Muscle layer of duodenum (tissue), 2 donors: ENCODE measurements around the gene C14orf119.

ENCODE experiments used
- H3K27ac ChIP-seq: one replicate; pipeline ENCODE4 v1.7.0; 2013; ENCODE audit warnings: mild to moderate bottlenecking, low read length
- H3K27me3 ChIP-seq: one replicate; pipeline ENCODE4 v1.7.0; 2013; ENCODE audit warnings: low read depth, mild to moderate bottlenecking, control low read depth, low read length
- H3K36me3 ChIP-seq, 2 donors: one replicate each; pipeline ENCODE4 v1.7.0; 2013; ENCODE audit warnings: low read length in 2 of 2, control low read depth in 1 of 2, mild to moderate bottlenecking in 1 of 2; ENCODE audit not compliant: insufficient read depth in 2 of 2, control insufficient read depth in 1 of 2
- H3K4me1 ChIP-seq, 2 donors: one replicate each; pipeline ENCODE4 v1.7.0; 2013; ENCODE audit warnings: low read length in 2 of 2, mild to moderate bottlenecking in 2 of 2, control low read depth in 1 of 2, moderate library complexity in 1 of 2; ENCODE audit not compliant: insufficient read depth in 2 of 2, control insufficient read depth in 1 of 2
- H3K4me3 ChIP-seq, 2 donors: one replicate each; pipeline ENCODE4 v1.7.0; 2013; ENCODE audit warnings: low read length in 2 of 2, low read depth in 1 of 2, mild to moderate bottlenecking in 1 of 2
- H3K9me3 ChIP-seq, 2 donors: one replicate each; pipeline ENCODE4 v1.7.0; 2013; ENCODE audit warnings: low read length in 2 of 2, control low read depth in 1 of 2, mild to moderate bottlenecking in 1 of 2; ENCODE audit not compliant: control insufficient read depth in 1 of 2
- donor health status: healthy.

C14orf119 gene

DNA sequence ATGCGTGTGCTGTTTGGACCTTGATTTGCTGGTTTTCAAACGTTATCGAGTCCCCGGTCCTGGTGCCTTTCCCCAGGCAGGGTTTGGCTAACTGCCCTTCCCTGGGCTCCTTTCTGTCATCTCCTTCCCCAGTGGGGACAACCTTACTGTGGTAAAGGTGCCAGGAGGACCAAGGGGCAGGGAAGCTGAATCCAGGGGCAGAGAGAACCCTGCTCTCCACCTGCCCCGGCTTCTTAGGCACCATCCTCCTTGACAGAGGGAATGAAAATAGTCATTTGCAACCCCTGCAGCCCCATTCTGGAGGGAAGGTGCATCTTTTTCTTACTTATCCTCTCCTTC, 18.8 kb downstream of the C14orf119 start:
- Histone ChIP-seq H3K9me3 (no peaks in the 10 kb centered on the region), H3K4me3 (no peak overlapping the region), H3K27ac (no peak overlapping the region), H3K27me3 (no peaks in the 10 kb centered on the region), H3K36me3 (no peaks in the 10 kb centered on the region), H3K4me1 (no peaks in the 10 kb centered on the region)

DNA sequence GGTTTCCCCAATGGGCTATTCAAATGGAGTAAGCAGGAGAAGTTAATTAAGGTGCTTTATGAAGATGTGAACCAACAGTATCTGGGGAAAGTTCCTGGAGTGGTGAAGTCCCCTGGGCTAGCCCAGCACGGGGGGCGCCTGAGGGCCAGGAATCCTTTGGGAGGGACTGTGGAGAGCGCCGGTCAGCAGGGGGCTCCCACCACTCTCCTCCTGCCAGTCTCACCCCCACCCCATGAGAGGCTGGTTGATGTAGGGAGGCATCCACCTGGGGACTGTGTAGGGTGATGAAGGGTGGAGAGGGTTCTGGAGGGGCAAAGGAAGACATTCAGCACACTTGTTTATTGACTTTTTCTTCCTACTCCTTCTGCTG, 19.3 kb downstream of the C14orf119 start:
- Histone ChIP-seq H3K9me3 (no peaks in the 10 kb centered on the region), H3K27me3 (no peaks in the 10 kb centered on the region), H3K27ac (no peak overlapping the region), H3K36me3 (no peaks in the 10 kb centered on the region), H3K4me3 (no peak overlapping the region), H3K4me1 (no peaks in the 10 kb centered on the region)

GRCh38 chr14:23115039-23115731, 19.9 kb downstream of the C14orf119 start:
- Histone ChIP-seq H3K27ac (no peak overlapping the region), H3K4me3 (no peak overlapping the region), H3K27me3 (no peaks in the 10 kb centered on the region), H3K36me3 (no peaks in the 10 kb centered on the region), H3K4me1 (no peaks in the 10 kb centered on the region), H3K9me3 (no peaks in the 10 kb centered on the region)

DNA sequence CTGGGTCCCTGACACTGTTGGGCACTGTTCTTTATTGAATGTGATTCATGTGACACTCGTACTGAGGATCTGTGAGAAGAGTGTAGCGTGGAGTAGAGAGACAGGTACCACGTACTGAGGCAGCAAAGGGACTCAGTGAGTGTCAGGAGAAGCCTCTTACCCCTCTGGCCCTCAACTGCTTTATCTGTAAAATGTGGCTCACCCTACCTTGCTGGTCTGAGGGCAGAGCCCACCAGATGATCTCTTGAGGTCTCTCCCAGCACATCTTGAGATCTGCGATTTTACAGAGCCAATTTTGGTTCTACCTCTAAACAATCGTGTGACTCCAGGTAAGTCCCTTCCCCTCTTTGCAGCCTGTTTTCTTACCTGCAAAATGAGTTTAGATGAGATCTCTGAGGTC, 20.6 kb downstream of the C14orf119 start:
- H3K4me1 ChIP-seq: peaks cover 0 to under 1% of the 10 kb centered on the region in 2 donors
- H3K27ac ChIP-seq: no peak overlapping the region
- H3K27me3 ChIP-seq: no peaks in the 10 kb centered on the region
- no peaks in the 10 kb centered on the region for H3K36me3 ChIP-seq
- H3K9me3 ChIP-seq: no peaks in the 10 kb centered on the region
- no peak overlapping the region for H3K4me3 ChIP-seq

DNA sequence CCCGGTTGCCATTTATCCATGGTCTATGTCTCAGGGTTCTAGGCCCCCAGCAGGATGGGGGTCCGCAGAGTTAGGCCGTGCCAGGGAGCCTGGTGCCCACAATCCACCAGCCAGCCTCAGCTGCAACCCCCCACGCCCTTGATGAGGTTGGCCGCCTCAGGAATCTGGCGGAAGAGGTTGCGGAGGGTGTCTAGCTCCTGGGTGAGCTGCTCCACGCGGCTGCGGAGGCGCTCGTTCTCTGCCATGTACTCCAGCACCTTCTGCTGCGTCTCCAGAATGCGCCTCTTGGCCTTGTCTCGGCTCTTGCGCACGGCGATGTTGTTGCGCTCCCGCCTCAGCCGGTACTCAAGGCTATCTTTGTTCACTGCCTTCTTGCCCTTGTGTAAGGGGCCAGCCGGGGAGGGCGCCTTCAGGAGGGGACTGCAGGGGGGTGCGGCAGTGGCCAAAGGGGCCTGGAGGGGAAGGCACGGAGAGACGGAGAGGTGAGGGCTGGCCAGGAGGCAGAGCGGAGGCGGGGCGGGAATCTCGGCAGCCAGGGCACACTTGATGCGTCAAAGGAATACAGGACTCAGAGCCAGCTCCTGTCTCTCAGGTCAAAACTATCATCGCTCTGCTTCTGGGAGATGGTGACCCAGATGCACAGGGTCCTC, 22.2 kb downstream of the C14orf119 start:
- H3K27ac ChIP-seq: no peak overlapping the region
- H3K4me1 ChIP-seq: peaks cover 2 to 7% of the 10 kb centered on the region in 2 donors
- no peaks in the 10 kb centered on the region for H3K36me3 ChIP-seq
- no peaks in the 10 kb centered on the region for H3K27me3 ChIP-seq
- H3K9me3 ChIP-seq: no peaks in the 10 kb centered on the region
- no peak overlapping the region for H3K4me3 ChIP-seq

GRCh38 chr14:23118506-23119362, 23.4 kb downstream of the C14orf119 start, which contains the start of gene CEBPE:
Gene CEBPE (minus strand): TSS chr14:23119255. CDS start chr14:23119091, 164 bp downstream.
- Histone ChIP-seq H3K27me3 (no peaks in the 10 kb centered on the region), H3K36me3 (no peaks in the 10 kb centered on the region), H3K9me3 (no peaks in the 10 kb centered on the region), H3K4me1 (peaks cover 2 to 7% of the 10 kb centered on the region in 2 donors), H3K4me3 (no peak within 1 kb of the TSS), H3K27ac (no peak within 1 kb of the TSS)

- H3K36me3 ChIP-seq: no peaks in the 10 kb centered on the region
- peaks cover 2 to 7% of the 10 kb centered on the region in 2 donors for H3K4me1 ChIP-seq
- H3K4me3 ChIP-seq: no peak overlapping the region
- H3K27ac ChIP-seq: no peak overlapping the region
- no peaks in the 10 kb centered on the region for H3K27me3 ChIP-seq
- H3K9me3 ChIP-seq: no peaks in the 10 kb centered on the region
Measured at GRCh38 chr14:23119363-23120327, 24.3 kb downstream of the C14orf119 start.

DNA sequence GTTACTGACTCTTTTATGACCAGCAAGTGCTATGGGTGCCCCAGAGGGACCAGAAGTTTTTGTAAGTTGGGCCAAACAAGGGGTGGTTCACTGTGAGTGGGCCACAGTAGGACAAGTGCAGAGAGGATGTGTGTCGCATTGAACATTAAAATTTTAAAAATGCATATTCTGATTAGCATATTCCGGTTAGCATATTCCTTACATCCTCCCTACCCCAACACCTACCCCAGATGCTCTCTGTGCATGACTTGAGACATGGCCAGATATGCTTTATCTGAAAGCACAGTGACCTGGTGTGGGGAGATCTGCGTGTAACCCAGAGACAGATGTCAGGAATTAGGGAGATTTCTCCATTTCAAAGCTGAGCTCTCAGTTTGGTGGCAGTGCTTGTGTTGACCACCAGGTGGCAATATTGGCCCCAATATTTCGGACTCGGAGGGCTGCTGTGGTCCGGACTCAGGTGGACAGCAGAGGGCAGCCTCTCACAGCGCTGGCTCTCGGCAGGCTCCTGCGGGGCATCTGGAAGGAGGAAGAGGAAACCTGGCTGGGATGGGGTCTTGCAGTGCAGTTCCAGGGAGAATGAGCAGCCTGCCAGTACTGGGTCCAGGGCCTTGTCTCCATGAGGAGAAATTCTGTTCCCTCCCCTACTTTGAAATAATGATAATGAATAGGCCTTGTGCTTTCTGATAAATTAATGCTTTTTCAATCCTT, 25.4 kb downstream of the C14orf119 start:
- Histone ChIP-seq H3K9me3 (no peaks in the 10 kb centered on the region), H3K27me3 (no peaks in the 10 kb centered on the region), H3K4me1 (peaks cover 2 to 7% of the 10 kb centered on the region in 2 donors), H3K4me3 (no peak overlapping the region), H3K36me3 (no peaks in the 10 kb centered on the region), H3K27ac (peak overlapping the region; percentile 19)

DNA sequence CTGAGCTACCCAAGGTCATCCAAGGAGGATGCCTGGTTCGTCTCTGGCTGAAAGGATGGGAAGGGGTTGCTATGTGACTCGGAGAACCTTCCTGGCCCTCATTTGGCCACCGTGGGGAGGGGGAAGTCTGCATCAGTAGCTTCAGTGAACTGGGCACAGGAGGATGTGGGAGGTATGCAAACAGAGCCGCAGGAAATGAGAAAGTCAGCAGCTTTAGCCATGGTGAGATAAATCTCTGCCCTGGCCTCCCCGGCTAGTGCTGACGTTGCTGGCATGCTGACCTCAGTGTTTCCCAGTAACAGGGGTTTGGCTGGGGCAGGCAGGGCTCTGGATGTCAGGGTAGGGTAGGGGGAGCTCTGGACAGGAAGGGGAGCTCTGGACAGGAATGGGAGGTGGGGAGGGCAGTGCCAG, 26.1 kb downstream of the C14orf119 start:
- Histone ChIP-seq H3K36me3 (no peaks in the 10 kb centered on the region), H3K27ac (peak overlapping the region; percentile 19), H3K27me3 (no peaks in the 10 kb centered on the region), H3K4me1 (peaks cover 2 to 7% of the 10 kb centered on the region in 2 donors), H3K4me3 (no peak overlapping the region), H3K9me3 (no peaks in the 10 kb centered on the region)

- no peak overlapping the region for H3K27ac ChIP-seq
Measured at GRCh38 chr14:23122086-23122485, 26.8 kb downstream of the C14orf119 start.

More at GRCh38 chr14:23122086-23122485, 26.8 kb downstream of the C14orf119 start:
- H3K4me1 ChIP-seq: peaks cover 2 to 7% of the 10 kb centered on the region in 2 donors
- H3K36me3 ChIP-seq: no peaks in the 10 kb centered on the region
- no peaks in the 10 kb centered on the region for H3K9me3 ChIP-seq
- no peak overlapping the region for H3K4me3 ChIP-seq
- H3K27me3 ChIP-seq: no peaks in the 10 kb centered on the region
